NCI-H1436 (cell line): ENCODE measurements around the gene ISL2.

Experiments
- DNase-seq: peaks from one replicate; lab custom pipeline; 2025; lab: John Stamatoyannopoulos, UW

ISL2 gene

GRCh38 chr15:76327191-76328105 lies 9.1 kb upstream of the ISL2 start:
- DNase-seq, result no peak

- DNase-seq, result no peak
Observed at GRCh38 chr15:76328106-76328696, 8.4 kb upstream of the ISL2 start.

DNA sequence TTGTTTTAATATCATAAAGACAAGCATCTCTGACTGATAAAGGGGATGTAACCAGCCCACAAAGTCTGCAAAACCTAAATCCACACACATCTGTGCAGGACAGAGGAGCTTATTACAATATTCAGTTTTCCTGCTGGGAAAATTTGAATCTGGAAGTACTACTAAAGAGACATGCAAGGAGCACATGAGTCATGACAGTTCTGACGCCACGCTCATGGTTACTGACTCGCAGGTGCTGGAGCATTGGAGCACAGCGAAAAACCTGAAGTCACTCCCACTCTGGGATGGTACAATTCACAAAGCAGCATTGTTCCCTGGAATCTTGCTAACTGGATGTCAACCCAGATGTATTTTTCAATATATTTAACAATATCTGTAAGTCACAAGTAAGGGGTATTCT lies 7.6 kb upstream of the ISL2 start:
- no peak for DNase-seq

DNA sequence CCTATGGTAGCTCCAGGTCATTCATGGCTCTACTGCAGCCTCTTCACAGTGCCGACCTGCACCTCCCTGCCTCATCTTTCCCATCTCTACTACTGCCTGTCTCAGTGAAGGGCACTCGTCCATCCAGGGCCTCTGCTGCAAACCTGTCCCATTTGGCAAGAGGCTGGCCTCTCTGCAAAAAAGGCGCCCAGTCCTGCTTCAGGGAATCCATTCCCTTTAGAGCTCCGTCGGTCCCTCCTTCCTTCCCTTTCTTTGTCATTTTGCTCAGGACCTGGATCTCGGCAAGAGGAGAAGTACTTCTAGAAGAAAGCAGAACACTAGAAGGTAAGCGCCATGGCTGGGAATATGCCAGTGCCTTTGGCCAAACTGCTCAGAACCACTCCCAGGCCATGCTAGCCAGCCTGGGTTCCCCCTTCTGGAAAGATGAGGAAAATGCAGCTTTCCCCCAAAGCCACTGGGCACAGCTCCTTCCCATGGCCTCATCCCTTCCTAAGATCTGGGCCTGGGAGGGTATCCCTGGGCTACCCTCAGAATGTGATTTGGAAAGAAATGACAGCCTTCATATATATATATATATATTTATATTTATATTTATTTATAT lies 6.4 kb upstream of the ISL2 start:
- no peak for DNase-seq

DNA sequence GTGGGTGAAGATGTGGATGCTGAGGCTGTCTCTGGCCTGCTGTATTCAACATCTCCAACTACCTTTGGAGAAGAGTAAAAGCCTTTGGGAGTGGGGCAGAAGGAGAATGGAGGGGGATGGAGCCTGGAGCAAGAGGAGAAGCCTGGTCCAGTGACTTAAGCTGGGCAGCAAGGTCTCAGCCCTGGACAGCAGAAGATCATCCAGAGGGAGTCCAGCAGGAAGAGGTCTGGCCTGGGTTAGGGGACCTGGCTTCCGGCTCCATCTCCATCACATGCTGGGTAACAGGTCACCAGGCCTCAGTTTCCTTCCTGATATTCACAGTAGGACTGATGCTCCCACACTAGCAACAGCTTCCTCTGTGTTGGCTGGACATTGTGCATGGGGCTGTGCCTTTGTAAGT lies 3.8 kb upstream of the ISL2 start:
- DNase-seq, result no peak

GRCh38 chr15:76333309-76333708 lies 3.3 kb upstream of the ISL2 start:
- DNase-seq, result no peak

DNA sequence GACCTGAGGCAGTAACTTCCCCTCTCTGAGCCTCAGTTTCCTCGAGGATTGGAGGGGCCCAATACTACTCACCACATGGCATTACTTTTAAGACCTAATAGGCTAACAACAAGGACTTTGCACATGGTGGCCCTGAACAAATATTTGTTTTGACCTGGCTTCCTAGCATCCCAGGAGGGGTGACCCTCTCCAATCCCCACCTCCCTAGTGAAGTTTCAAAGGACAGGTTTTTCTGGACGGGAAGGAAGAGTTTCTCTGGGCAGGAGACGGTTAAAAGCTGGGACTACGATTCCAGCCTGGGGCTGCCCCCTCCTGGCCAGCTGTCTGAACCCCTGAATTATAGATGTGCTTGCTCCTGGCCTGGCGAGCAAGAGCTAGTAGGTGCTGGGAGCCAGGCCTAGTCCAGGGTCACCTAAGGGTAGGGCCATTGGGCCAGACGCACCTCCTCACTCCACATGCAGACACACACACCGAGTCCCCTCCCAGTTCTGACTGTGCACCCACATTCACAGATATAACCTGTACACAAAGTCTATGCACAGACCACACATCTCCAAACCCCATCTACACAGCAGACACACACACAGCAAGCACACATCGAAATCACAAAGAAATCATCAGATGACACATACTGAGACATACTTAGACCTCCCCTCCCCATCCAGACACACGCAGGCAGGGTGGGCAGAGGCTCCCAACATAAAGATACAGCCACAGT lies 2.7 kb upstream of the ISL2 start:
- DNase-seq, result no peak

GRCh38 chr15:76334438-76335306 lies 1.9 kb upstream of the ISL2 start:
- no peak for DNase-seq

DNA sequence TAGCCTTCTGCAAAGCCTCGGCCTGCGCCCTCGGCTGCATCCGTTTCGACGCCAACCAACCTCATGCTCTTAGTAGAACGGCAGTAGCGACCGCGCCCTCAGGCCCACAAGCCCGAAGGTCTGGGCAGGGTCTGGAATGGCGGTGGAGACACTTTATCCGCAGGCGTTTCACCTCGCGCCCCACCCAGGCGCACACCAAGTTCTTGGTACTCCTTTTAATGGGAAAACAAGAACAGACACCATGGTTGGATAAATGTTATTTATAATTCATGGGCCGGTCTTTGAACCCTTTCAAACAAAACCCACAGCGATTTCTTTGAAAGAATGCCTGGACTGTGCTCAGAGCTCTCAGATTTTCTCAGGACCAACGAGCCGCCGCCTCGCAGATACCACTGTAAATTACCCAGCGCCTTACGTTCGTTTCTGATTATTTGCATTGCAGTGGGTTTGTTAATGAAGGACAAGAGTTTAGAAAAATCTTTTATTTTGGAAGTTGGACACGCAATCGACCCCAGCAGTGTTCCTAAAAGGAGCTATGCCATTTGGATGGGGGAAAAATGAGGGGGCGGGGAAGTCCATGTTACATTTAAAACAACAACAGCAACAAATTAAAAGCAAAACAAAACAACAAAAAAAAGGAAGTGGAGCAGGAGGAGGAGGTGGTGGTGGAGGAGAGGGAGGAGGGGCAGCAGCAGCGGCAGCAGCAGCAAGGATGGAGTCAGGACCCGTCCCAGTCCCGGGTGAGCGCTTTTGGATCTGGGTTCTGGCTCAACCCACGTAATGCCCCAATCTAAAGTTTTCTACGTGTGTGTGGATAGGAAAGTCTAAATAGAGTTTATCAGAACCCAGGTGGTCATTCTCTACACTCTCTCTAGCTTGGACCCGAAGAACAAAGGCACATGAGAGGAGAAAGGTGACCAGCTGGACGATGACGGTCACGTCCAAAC lies 993 bp upstream of the ISL2 start:
- no peak for DNase-seq

DNA sequence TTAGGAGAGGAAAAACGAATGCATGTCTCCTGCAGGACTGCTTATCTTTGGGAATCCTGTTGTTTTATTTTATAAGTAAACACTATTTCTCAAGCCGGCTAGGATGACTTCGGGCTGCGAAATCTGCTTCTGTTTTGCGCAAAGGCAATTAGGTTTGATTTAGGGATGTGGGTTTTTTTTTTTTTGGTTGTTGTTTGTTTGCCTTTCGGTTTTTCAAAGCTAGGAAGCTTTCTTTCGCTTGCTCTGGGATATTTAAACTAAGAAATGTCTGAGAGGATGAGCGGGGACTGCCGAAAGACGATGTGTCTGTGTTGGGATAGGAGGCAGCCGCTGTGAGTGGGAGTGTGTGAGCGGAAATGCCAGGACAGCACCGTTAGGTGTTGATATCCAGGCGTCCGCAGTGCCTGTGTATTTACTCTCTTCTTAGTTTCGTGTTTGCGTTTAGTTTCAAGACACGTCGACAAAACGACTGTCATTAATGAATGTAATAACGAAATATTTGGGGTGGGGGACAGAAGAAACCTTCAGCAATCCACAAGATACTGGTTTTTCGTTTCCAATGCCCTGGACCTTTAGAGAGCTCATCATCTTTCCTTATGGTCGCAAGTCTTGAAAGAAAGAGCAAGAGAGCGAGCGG lies 604 bp downstream of the ISL2 start:
- DNase-seq, result no peak

DNA sequence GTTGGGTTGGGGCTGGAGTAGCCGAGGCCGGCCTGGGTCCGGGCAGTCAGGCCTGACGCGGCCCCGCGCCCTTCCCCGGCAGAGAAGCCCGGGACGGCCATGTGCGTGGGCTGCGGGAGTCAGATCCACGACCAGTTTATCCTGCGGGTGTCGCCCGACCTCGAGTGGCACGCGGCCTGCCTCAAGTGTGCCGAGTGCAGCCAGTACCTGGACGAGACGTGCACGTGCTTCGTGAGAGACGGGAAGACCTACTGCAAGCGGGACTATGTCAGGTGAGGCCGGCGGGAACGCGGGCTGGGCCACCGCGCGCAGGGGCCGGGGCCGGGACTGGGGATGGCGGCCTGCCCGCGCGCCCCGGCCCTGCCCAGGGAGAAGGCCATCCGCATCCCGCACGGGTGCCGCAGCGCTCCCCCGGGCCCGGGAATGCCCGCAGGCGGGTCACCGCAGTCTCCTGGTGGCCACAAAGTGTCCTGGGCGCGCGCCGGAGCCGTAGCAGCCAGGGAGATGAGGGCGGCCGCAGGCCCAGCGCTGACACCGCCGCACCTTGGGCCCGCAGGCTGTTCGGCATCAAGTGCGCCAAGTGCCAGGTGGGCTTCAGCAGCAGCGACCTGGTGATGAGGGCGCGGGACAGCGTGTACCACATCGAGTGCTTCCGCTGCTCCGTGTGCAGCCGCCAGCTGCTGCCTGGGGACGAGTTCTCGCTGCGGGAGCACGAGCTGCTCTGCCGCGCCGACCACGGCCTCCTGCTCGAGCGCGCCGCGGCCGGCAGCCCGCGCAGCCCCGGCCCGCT lies 1.3 kb downstream of the ISL2 start:
- DNase-seq, result no peak

DNA sequence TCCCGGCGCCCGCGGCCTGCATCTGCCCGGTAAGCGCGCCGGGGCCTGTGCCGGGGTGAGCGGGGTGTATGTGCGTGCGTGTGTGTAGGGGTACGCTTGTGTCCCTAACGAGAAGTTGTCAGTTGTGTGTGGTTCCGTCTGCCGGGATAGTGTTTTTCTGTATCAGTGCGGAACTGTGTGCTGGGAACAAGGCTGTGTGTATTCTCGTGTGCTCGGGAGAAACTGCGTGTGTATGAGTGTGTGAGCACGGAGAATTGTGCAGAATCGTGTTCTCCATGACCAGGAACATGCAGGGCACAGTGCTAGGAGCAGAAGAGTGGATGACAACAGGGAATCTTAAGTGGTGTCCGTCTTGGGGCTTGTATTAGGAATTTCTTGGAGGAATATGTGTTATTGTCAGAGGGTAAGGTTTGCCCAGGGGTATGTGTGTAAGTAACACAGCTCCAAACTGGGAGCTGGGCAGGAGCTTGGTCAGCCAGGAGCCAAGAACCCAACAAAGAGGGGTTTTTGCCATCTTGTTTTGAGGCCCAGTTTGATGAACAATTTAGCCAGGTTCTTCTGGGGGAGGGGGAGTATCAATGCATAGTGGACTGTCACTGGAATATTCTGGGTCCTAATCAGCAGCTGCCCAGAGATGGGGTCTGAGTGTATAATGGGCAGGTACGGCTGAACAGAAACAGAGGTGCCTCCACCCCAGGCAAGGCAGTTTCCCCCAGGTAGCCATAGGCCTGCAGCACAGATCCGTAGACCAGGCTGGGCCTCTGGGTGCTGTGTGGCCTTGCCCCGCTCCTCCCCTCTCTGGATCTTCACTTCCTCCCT lies 2.1 kb downstream of the ISL2 start:
- no peak for DNase-seq

DNA sequence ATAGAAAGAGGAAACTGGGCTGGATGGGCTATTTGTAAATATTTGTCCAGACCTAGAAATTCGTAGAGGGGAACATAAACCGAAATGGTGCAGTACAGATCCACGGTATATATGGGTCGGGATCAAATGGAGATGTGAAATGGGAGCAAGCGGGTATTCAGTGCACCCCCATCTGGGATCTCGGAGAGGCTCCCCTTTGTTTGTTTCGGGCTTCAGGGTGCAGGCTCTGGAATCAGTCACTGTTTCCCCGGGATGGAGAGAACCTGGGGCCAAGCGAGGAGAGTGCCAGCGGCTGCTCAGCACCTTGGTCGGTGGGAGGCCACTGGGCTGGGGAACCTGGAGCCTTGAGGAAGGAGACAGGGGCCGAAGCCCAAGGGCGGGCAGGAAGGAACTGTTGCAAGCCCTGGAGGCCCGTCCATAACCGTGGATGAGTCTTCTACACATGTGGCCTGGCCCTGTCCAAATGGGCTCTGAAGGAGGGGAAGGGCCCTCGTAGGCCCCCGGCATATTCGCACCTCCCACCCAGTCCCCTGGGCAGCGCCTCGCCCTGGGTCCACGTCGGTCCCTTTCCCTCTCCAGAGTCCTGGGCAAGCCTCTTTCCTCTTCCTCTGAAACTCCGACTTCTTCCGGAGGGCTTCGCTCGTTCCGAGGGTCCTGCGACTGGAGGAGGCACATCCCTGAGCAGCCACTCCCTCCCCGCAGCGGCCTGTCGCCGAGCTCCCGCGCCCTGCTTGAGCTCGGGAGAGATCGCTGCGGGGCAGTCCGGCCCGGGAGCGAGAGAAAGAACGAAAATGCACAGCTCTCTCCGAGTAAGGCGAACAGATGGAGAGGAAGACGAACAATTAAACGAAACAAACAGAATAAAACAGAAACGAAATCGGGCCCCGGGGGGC lies 3.0 kb downstream of the ISL2 start:
- DNase-seq, result no peak

DNA sequence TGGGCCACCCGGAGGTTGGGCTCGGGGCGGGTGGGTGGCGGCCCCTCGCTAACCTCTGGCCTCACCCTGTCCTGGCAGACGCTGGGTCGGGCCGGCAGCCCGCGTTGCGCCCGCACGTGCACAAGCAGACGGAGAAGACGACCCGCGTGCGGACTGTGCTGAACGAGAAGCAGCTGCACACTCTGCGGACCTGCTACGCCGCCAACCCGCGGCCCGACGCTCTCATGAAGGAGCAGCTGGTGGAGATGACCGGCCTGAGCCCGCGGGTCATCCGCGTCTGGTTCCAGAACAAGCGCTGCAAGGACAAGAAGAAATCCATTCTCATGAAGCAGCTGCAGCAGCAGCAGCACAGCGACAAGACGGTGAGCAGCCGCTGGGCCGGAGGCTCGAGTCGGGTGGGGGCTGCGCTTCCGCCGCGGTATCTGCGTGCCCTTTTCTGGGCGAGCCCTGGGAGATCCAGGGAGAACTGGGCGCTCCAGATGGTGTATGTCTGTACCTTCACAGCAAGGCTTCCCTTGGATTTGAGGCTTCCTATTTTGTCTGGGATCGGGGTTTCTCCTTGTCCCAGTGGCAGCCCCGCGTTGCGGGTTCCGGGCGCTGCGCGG lies 3.7 kb downstream of the ISL2 start:
- no peak for DNase-seq

- DNase-seq, result peak; percentile 56
Observed at GRCh38 chr15:76340803-76341365, 4.3 kb downstream of the ISL2 start.

- DNase-seq, result peak; percentile 81
Observed at GRCh38 chr15:76341366-76342057, 4.9 kb downstream of the ISL2 start.
